CD4-positive, alpha-beta T cell (primary cell): ENCODE measurements around the gene PADI4. TPM values are rescaled to one million over a fixed set of nuclear protein-coding genes. Genes with fewer than 3 reads are reported as not detected.

Experiments used
- ATAC-seq: fragments of 200-7000 bp; cut with Tn5 transposase; one replicate; pipeline ENCODE4 v1.10.0; 2022; ENCODE audit warnings: mild to moderate bottlenecking; ENCODE audit not compliant: poor library complexity
- CTCF ChIA-PET: fragments of 350-600 bp; sonication (Branson Sonifier 250); formaldehyde crosslinking; loops from one replicate; lab custom pipeline; 2021; ENCODE audit warnings: antibody characterized with exemption, inconsistent platforms; lab: Charles Lee
- POLR2A ChIA-PET: fragments of 350-600 bp; sonication (Branson Sonifier 250); formaldehyde crosslinking; loops from one replicate; lab custom pipeline; 2021; ENCODE audit warnings: antibody characterized with exemption, inconsistent platforms; lab: Charles Lee
- DNase-seq, 14 experiments: peaks; one replicate each; pipeline ENCODE4 v3.0.0-alpha.2; 2013 to 2020; ENCODE audit warnings: mixed read lengths in 2 of 14
- H3K27ac ChIP-seq, 2 donors: one replicate each; pipeline versions ENCODE4 v1.5.1 to v1.7.0; 2013; ENCODE audit warnings: low read length in 2 of 2, low read depth in 1 of 2, mild to moderate bottlenecking in 1 of 2
- H3K27me3 ChIP-seq, 2 experiments: 1 replicate in 1 of 2; 2 replicates in 1 of 2; pipeline versions ENCODE4 v1.6.1 to v1.7.0; 2013; ENCODE audit warnings: low read length in 2 of 2, control low read depth in 1 of 2, mild to moderate bottlenecking in 1 of 2, moderate library complexity in 1 of 2; ENCODE audit not compliant: insufficient read depth in 2 of 2, control insufficient read depth in 1 of 2
- H3K36me3 ChIP-seq: one replicate; pipeline ENCODE4 v1.6.1; 2013; ENCODE audit warnings: low read length, control low read depth; ENCODE audit not compliant: insufficient read depth
- H3K4me1 ChIP-seq: one replicate; pipeline ENCODE4 v1.6.1; 2013; ENCODE audit warnings: low read length, control low read depth; ENCODE audit not compliant: insufficient read depth
- H3K4me3 ChIP-seq: one replicate; pipeline ENCODE4 v1.5.1; 2013; ENCODE audit warnings: mild to moderate bottlenecking, low read length, moderate library complexity
- H3K9me3 ChIP-seq, 2 experiments: 1 replicate in 1 of 2; 2 replicates in 1 of 2; pipeline versions ENCODE4 v1.6.1 to v1.7.0; 2013; ENCODE audit warnings: low read length in 2 of 2, mild to moderate bottlenecking in 2 of 2, control low read depth in 1 of 2, moderate library complexity in 1 of 2; ENCODE audit not compliant: control insufficient read depth in 1 of 2, insufficient read depth in 1 of 2
- H3K27ac Mint-ChIP-seq: one replicate; pipeline ENCODE4 v1.8.0; 2020; ENCODE audit warnings: mixed read lengths
- H3K27me3 Mint-ChIP-seq: one replicate; pipeline ENCODE4 v1.8.0; 2021; ENCODE audit warnings: mixed read lengths
- H3K36me3 Mint-ChIP-seq: one replicate; pipeline ENCODE4 v1.8.0; 2021; ENCODE audit warnings: low read depth, mixed read lengths
- H3K4me1 Mint-ChIP-seq: one replicate; pipeline ENCODE4 v1.8.0; 2021; ENCODE audit warnings: low read depth, mixed read lengths
- H3K4me3 Mint-ChIP-seq: one replicate; pipeline ENCODE4 v1.8.0; 2020; ENCODE audit warnings: mild to moderate bottlenecking, mixed read lengths
- H3K9me3 Mint-ChIP-seq: one replicate; pipeline ENCODE4 v1.8.0; 2020; ENCODE audit warnings: mixed read lengths
- CTCF ChIP-seq: fragments of 200-600 bp; IDR thresholded peaks from one replicate; pipeline ENCODE4 v1.8.0; 2022; ENCODE audit warnings: antibody characterized with exemption, mild to moderate bottlenecking
- intact Hi-C, 2 experiments: fragments of 100-400 bp; cut with DNase I in 1 of 2; cut with micrococcal nuclease in 1 of 2; formaldehyde crosslinking; loops; one replicate each; pipeline versions ENCODE4 v1.15.1 to v1.9.0; 2023 to 2025; cut with DNase I, micrococcal nuclease
- total RNA-seq, 174 experiments: library from RNA in 2 of 174; stranded (reverse) in 2 of 174; gene quantifications; one replicate each; pipeline ENCODE4 v1.2.3 and lab custom pipeline; 2021 to 2026

Gene PADI4
- total RNA-seq, 2 experiments from 2014 or later: 0.41 to 0.75 TPM

- no peaks in the 10 kb centered on the region for H3K36me3 Mint-ChIP-seq
- no peak for TF ChIP-seq CTCF
- H3K27ac Mint-ChIP-seq: no peak overlapping the region
- H3K4me3 Mint-ChIP-seq: no peak overlapping the region
- no peak overlapping the region for H3K27ac ChIP-seq
- intact Hi-C loops: no loop called here
- ChIA-PET POLR2A (no interaction called here), CTCF (no interaction called here)
- peaks cover 3% of the 10 kb centered on the region for H3K4me1 ChIP-seq
- peaks cover 6% of the 10 kb centered on the region for H3K4me1 Mint-ChIP-seq
- H3K9me3 ChIP-seq: no peaks in the 10 kb centered on the region
- H3K27me3 Mint-ChIP-seq: peaks cover 5% of the 10 kb centered on the region
- H3K4me3 ChIP-seq: no peak overlapping the region
- H3K36me3 ChIP-seq: no peaks in the 10 kb centered on the region
- no peaks in the 10 kb centered on the region for H3K27me3 ChIP-seq
- no peak for ATAC-seq
- DNase-seq: no peak
- H3K9me3 Mint-ChIP-seq: no peaks in the 10 kb centered on the region
These were observed 7.6 kb downstream of the PADI4 start for GRCh38 chr1:17315542-17316130.

- H3K36me3 ChIP-seq: no peaks in the 10 kb centered on the region
- H3K9me3 ChIP-seq: no peaks in the 10 kb centered on the region
- H3K4me3 Mint-ChIP-seq: no peak overlapping the region
- H3K36me3 Mint-ChIP-seq: no peaks in the 10 kb centered on the region
- no peaks in the 10 kb centered on the region for H3K27me3 ChIP-seq
- no peaks in the 10 kb centered on the region for H3K9me3 Mint-ChIP-seq
- POLR2A ChIA-PET: no interaction called here
- H3K4me3 ChIP-seq: no peak overlapping the region
- H3K27me3 Mint-ChIP-seq: peaks cover 5% of the 10 kb centered on the region
- ATAC-seq (no peak), DNase-seq (no peak)
- peaks cover 6% of the 10 kb centered on the region for H3K4me1 Mint-ChIP-seq
- intact Hi-C loops: no loop called here
- no peak overlapping the region for H3K27ac ChIP-seq
- CTCF ChIA-PET: no interaction called here
- no peak overlapping the region for H3K27ac Mint-ChIP-seq
- peaks cover 3% of the 10 kb centered on the region for H3K4me1 ChIP-seq
- TF ChIP-seq CTCF: no peak
These were observed 8.7 kb downstream of the PADI4 start for GRCh38 chr1:17316704-17317103.

GRCh38 chr1:17318262-17318661, 10.3 kb downstream of the PADI4 start:
- no peak overlapping the region for H3K4me3 Mint-ChIP-seq
- intact Hi-C loops: no loop called here
- no peak overlapping the region for H3K27ac ChIP-seq
- TF ChIP-seq CTCF: no peak
- no peaks in the 10 kb centered on the region for H3K27me3 Mint-ChIP-seq
- H3K4me1 Mint-ChIP-seq: no peaks in the 10 kb centered on the region
- H3K4me3 ChIP-seq: no peak overlapping the region
- no peak overlapping the region for H3K27ac Mint-ChIP-seq
- ChIA-PET POLR2A (no interaction called here), CTCF (no interaction called here)
- H3K9me3 ChIP-seq: no peaks in the 10 kb centered on the region
- ATAC-seq: no peak
- H3K36me3 Mint-ChIP-seq: no peaks in the 10 kb centered on the region
- H3K36me3 ChIP-seq: no peaks in the 10 kb centered on the region
- DNase-seq: no peak
- H3K9me3 Mint-ChIP-seq: peaks cover 2% of the 10 kb centered on the region
- no peaks in the 10 kb centered on the region for H3K4me1 ChIP-seq
- H3K27me3 ChIP-seq: no peaks in the 10 kb centered on the region
